Chondrocyte (in vitro differentiated cells): Measurements from ENCODE around the gene EIF3M. TPM values are rescaled to one million over a fixed set of nuclear protein-coding genes. Genes with fewer than 3 reads are reported as not detected.
"Not testable (repeated sequence)": the region's sequence is repeated elsewhere in the genome, so short reads cannot be mapped to it uniquely, and the experiment has no call there.

Experiments
- DNase-seq: peaks from one replicate; pipeline ENCODE4 v3.0.0; 2021; ENCODE audit warnings: mixed read lengths, low spot score
- H3K27ac Mint-ChIP-seq: one replicate; pipeline ENCODE4 v1.8.0; 2021; ENCODE audit warnings: mild to moderate bottlenecking, moderate library complexity, mixed read lengths; ENCODE audit not compliant: unreplicated experiment
- H3K27me3 Mint-ChIP-seq: 2 replicates; pipeline ENCODE4 v1.8.0; 2021; ENCODE audit warnings: low read depth, mixed read lengths
- H3K36me3 Mint-ChIP-seq: 2 replicates; pipeline ENCODE4 v1.8.0; 2021; ENCODE audit warnings: low read depth, mixed read lengths
- H3K4me1 Mint-ChIP-seq: 2 replicates; pipeline ENCODE4 v1.8.0; 2021; ENCODE audit warnings: low read depth, mild to moderate bottlenecking, mixed read lengths
- H3K4me3 Mint-ChIP-seq: one replicate; pipeline ENCODE4 v1.8.0; 2021; ENCODE audit warnings: mild to moderate bottlenecking, moderate library complexity, mixed read lengths; ENCODE audit not compliant: unreplicated experiment
- H3K9me3 Mint-ChIP-seq: 2 replicates; pipeline ENCODE4 v1.8.0; 2021; ENCODE audit warnings: low read depth, mixed read lengths
- CTCF ChIP-seq: fragments of 200-600 bp; sonication (generic); IDR thresholded peaks from 2 replicates; pipeline ENCODE4 v1.5.0; 2021; ENCODE audit warnings: antibody characterized with exemption, mild to moderate bottlenecking, moderate library complexity
- total RNA-seq: library from RNA; stranded (reverse); gene quantifications from 3 replicates; pipeline ENCODE4 v1.2.1, GENCODE V29; 2021

EIF3M gene
- total RNA-seq, 1 donor from 2014 or later, result 195 TPM

- H3K27me3 Mint-ChIP-seq, result no peaks in the 10 kb centered on the region
- no peaks in the 10 kb centered on the region for H3K9me3 Mint-ChIP-seq
- DNase-seq, result no peak
- no peak overlapping the region for H3K4me3 Mint-ChIP-seq
- peak overlapping the region; percentile 36 for H3K27ac Mint-ChIP-seq
- H3K4me1 Mint-ChIP-seq, result peaks cover 30% of the 10 kb centered on the region
- TF ChIP-seq CTCF, result peak; percentile 63
- H3K36me3 Mint-ChIP-seq, result peaks cover 16% of the 10 kb centered on the region
Observed at GRCh38 chr11:32586576-32587190, 3.1 kb downstream of the EIF3M start.

GRCh38 chr11:32594272-32594671 lies 10.6 kb downstream of the EIF3M start:
- H3K9me3 Mint-ChIP-seq, result no peaks in the 10 kb centered on the region
- DNase-seq, result no peak
- no peaks in the 10 kb centered on the region for H3K27me3 Mint-ChIP-seq
- H3K27ac Mint-ChIP-seq, result no peak overlapping the region
- no peaks in the 10 kb centered on the region for H3K4me1 Mint-ChIP-seq
- H3K36me3 Mint-ChIP-seq, result peaks cover 48% of the 10 kb centered on the region
- no peak overlapping the region for H3K4me3 Mint-ChIP-seq
- TF ChIP-seq CTCF, result no peak

GRCh38 chr11:32596114-32596513 lies 12.5 kb downstream of the EIF3M start:
- H3K4me3 Mint-ChIP-seq, result not testable (repeated sequence)

GRCh38 chr11:32597921-32598320 lies 14.3 kb downstream of the EIF3M start:
- no peak for DNase-seq
- H3K4me3 Mint-ChIP-seq, result no peak overlapping the region
- no peak for TF ChIP-seq CTCF
- H3K9me3 Mint-ChIP-seq, result no peaks in the 10 kb centered on the region
- peaks cover 3% of the 10 kb centered on the region for H3K4me1 Mint-ChIP-seq
- peaks cover 34% of the 10 kb centered on the region for H3K36me3 Mint-ChIP-seq
- no peaks in the 10 kb centered on the region for H3K27me3 Mint-ChIP-seq
- no peak overlapping the region for H3K27ac Mint-ChIP-seq

More at GRCh38 chr11:32596114-32596513, 12.5 kb downstream of the EIF3M start:
- H3K36me3 Mint-ChIP-seq, result peaks cover 39% of the 10 kb centered on the region
- not testable (repeated sequence) for H3K27me3 Mint-ChIP-seq, H3K4me1 Mint-ChIP-seq, H3K27ac Mint-ChIP-seq, H3K9me3 Mint-ChIP-seq, DNase-seq

GRCh38 chr11:32602657-32603415 lies 19.2 kb downstream of the EIF3M start:
- peaks cover 19% of the 10 kb centered on the region for H3K36me3 Mint-ChIP-seq
- TF ChIP-seq CTCF, result no peak
- no peaks in the 10 kb centered on the region for H3K27me3 Mint-ChIP-seq
- no peak overlapping the region for H3K27ac Mint-ChIP-seq
- peaks cover 6% of the 10 kb centered on the region for H3K4me1 Mint-ChIP-seq
- H3K4me3 Mint-ChIP-seq, result no peak overlapping the region
- peaks cover 5% of the 10 kb centered on the region for H3K9me3 Mint-ChIP-seq
- no peak for DNase-seq
